Ectodermal cell (in vitro differentiated cells): Measurements from ENCODE around the gene AGER.
"Not testable (repeated sequence)": the region's sequence is repeated elsewhere in the genome, so short reads cannot be mapped to it uniquely, and the experiment has no call there.

ENCODE experiments used
- H3K27ac ChIP-seq: 2 replicates; pipeline ENCODE4 v1.7.0; 2013; ENCODE audit warnings: mild to moderate bottlenecking, low read depth, low read length; ENCODE audit not compliant: insufficient read depth, poor library complexity, severe bottlenecking
- H3K27me3 ChIP-seq: 2 replicates; pipeline ENCODE4 v1.7.0; 2013; ENCODE audit warnings: mild to moderate bottlenecking, low read length; ENCODE audit not compliant: insufficient read depth, control insufficient read depth, poor library complexity, severe bottlenecking
- H3K36me3 ChIP-seq: one replicate; pipeline ENCODE4 v1.7.0; 2013; ENCODE audit warnings: low read length; ENCODE audit not compliant: control insufficient read depth, insufficient read depth
- H3K4me1 ChIP-seq: one replicate; pipeline ENCODE4 v1.7.0; 2013; ENCODE audit warnings: low read length; ENCODE audit not compliant: control insufficient read depth, insufficient read depth
- H3K4me3 ChIP-seq: 2 replicates; pipeline ENCODE4 v1.7.0; 2013; ENCODE audit warnings: low read depth, low read length, control low read depth; ENCODE audit not compliant: insufficient read depth
- H3K9me3 ChIP-seq: 2 replicates; pipeline ENCODE4 v1.7.0; 2013; ENCODE audit warnings: mild to moderate bottlenecking, low read length, moderate library complexity; ENCODE audit not compliant: control insufficient read depth
- WGBS, 2 experiments: methylation state at CpG; one replicate each; pipeline ENCODE4 v1.1.7; 2013; ENCODE audit warnings: missing lambda C conversion rate in 2 of 2; 5-methylcytosine and 5-hydroxymethylcytosine counted together

AGER gene

GRCh38 chr6:32215617-32216016 is 31.6 kb upstream of the AGER start:
- Histone ChIP-seq H3K9me3 (no peaks in the 10 kb centered on the region), H3K27me3 (no peaks in the 10 kb centered on the region), H3K4me1 (no peaks in the 10 kb centered on the region), H3K27ac (no peak overlapping the region), H3K4me3 (no peak overlapping the region), H3K36me3 (no peaks in the 10 kb centered on the region)
- 84 to 93% methylated on average over 4 of the region's 4 CpGs for WGBS, 2 experiments

GRCh38 chr6:32214126-32214525 is 30.1 kb upstream of the AGER start:
- Histone ChIP-seq H3K27ac (no peak overlapping the region), H3K36me3 (no peaks in the 10 kb centered on the region), H3K4me3 (no peak overlapping the region), H3K4me1 (no peaks in the 10 kb centered on the region), H3K9me3 (no peaks in the 10 kb centered on the region), H3K27me3 (no peaks in the 10 kb centered on the region)
- WGBS, 2 experiments, result 80 to 82% methylated on average over 2 to 3 of the region's 3 CpGs

- H3K27ac ChIP-seq, result no peak overlapping the region
- no peaks in the 10 kb centered on the region for H3K27me3 ChIP-seq
- no peaks in the 10 kb centered on the region for H3K9me3 ChIP-seq
- no peak overlapping the region for H3K4me3 ChIP-seq
- no peaks in the 10 kb centered on the region for H3K4me1 ChIP-seq
- H3K36me3 ChIP-seq, result no peaks in the 10 kb centered on the region
- WGBS, 2 experiments, result 89 to 92% methylated on average over 6 of the region's 6 CpGs
Observed at GRCh38 chr6:32213649-32214048, 29.6 kb upstream of the AGER start.

GRCh38 chr6:32212076-32212760 is 28.2 kb upstream of the AGER start:
- Histone ChIP-seq H3K27me3 (no peaks in the 10 kb centered on the region), H3K36me3 (no peaks in the 10 kb centered on the region), H3K4me1 (no peaks in the 10 kb centered on the region), H3K4me3 (no peak overlapping the region), H3K27ac (no peak overlapping the region), H3K9me3 (no peaks in the 10 kb centered on the region)
- 89 to 90% methylated on average over 12 of the region's 12 CpGs for WGBS, 2 experiments

- not testable (repeated sequence) for H3K27ac ChIP-seq, H3K36me3 ChIP-seq, H3K4me1 ChIP-seq, H3K27me3 ChIP-seq, H3K4me3 ChIP-seq, H3K9me3 ChIP-seq
- WGBS, 2 experiments, result 88 to 92% methylated on average over 3 to 4 of the region's 4 CpGs
Observed at GRCh38 chr6:32211432-32211831, 27.4 kb upstream of the AGER start.

GRCh38 chr6:32210191-32210601 is 26.1 kb upstream of the AGER start:
- no peaks in the 10 kb centered on the region for H3K4me1 ChIP-seq
- no peak overlapping the region for H3K4me3 ChIP-seq
- whole genome bisulfite sequencing, 2 experiments, result 89 to 90% methylated on average over 5 of the region's 5 CpGs
- no peaks in the 10 kb centered on the region for H3K36me3 ChIP-seq
- no peak overlapping the region for H3K27ac ChIP-seq
- no peaks in the 10 kb centered on the region for H3K9me3 ChIP-seq
- no peaks in the 10 kb centered on the region for H3K27me3 ChIP-seq

GRCh38 chr6:32208996-32209395 is 24.9 kb upstream of the AGER start:
- Histone ChIP-seq H3K9me3 (no peaks in the 10 kb centered on the region), H3K36me3 (no peaks in the 10 kb centered on the region), H3K4me1 (no peaks in the 10 kb centered on the region), H3K4me3 (no peak overlapping the region), H3K27ac (no peak overlapping the region), H3K27me3 (no peaks in the 10 kb centered on the region)
- 86% methylated on average over 1 of the region's 1 CpG for WGBS, 2 experiments

GRCh38 chr6:32204268-32204715 is 20.2 kb upstream of the AGER start:
- Histone ChIP-seq H3K4me3 (no peak overlapping the region), H3K9me3 (no peaks in the 10 kb centered on the region), H3K36me3 (no peaks in the 10 kb centered on the region), H3K4me1 (peaks cover 6% of the 10 kb centered on the region), H3K27ac (no peak overlapping the region), H3K27me3 (no peaks in the 10 kb centered on the region)
- 89 to 91% methylated on average over 3 of the region's 3 CpGs for WGBS, 2 experiments

- 88 to 91% methylated on average over 9 of the region's 9 CpGs for WGBS, 2 experiments
- no peak overlapping the region for H3K27ac ChIP-seq
Observed at GRCh38 chr6:32203426-32204267, 19.6 kb upstream of the AGER start.

GRCh38 chr6:32202186-32202585 is 18.1 kb upstream of the AGER start:
- peaks cover 6% of the 10 kb centered on the region for H3K4me1 ChIP-seq
- H3K27ac ChIP-seq, result no peak overlapping the region
- no peaks in the 10 kb centered on the region for H3K36me3 ChIP-seq
- H3K4me3 ChIP-seq, result no peak overlapping the region
- no peaks in the 10 kb centered on the region for H3K27me3 ChIP-seq
- 90 to 91% methylated on average over 9 of the region's 9 CpGs for WGBS, 2 experiments
- no peaks in the 10 kb centered on the region for H3K9me3 ChIP-seq

More at GRCh38 chr6:32203426-32204267, 19.6 kb upstream of the AGER start:
- no peaks in the 10 kb centered on the region for H3K27me3 ChIP-seq
- H3K9me3 ChIP-seq, result no peaks in the 10 kb centered on the region
- no peak overlapping the region for H3K4me3 ChIP-seq
- H3K4me1 ChIP-seq, result peaks cover 6% of the 10 kb centered on the region
- no peaks in the 10 kb centered on the region for H3K36me3 ChIP-seq
